Hematopoietic multipotent progenitor cell treated with erythropoietin and hydrocortisone succinate and interleukin-3 and kit ligand, for 6 days (in vitro differentiated cells): ENCODE measurements around the gene GAREM2.

Source experiments
- DNase-seq: peaks from one replicate; pipeline ENCODE4 v3.0.0-alpha.2; 2015

The GAREM2 gene

GRCh38 chr2:26187537-26188104, 14.7 kb downstream of the GAREM2 start:
- DNase-seq = no peak

DNA sequence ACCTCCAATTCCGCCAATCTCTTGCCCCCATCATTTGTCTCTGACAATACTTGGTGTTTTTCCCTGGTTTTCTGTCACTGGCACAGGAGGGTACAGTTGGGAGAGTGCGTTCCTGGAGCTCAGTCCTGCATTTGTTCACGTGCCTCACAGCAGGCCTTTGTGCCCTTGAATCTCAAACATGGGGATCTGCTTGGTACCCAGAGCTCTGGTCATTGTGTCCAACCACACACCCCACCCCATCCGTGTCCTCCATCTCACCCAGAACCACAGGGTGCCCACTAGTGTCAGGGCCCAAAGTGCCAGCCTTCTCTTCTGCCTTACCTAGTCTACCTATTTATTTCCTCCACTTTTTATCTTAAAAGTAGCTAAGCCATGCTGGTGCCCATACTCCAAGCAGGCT, 16.2 kb downstream of the GAREM2 start:
- DNase-seq = no peak

- DNase-seq = no peak
These were observed 16.9 kb downstream of the GAREM2 start for GRCh38 chr2:26189751-26190150.

GRCh38 chr2:26190369-26190768, 17.5 kb downstream of the GAREM2 start:
- no peak for DNase-seq

DNA sequence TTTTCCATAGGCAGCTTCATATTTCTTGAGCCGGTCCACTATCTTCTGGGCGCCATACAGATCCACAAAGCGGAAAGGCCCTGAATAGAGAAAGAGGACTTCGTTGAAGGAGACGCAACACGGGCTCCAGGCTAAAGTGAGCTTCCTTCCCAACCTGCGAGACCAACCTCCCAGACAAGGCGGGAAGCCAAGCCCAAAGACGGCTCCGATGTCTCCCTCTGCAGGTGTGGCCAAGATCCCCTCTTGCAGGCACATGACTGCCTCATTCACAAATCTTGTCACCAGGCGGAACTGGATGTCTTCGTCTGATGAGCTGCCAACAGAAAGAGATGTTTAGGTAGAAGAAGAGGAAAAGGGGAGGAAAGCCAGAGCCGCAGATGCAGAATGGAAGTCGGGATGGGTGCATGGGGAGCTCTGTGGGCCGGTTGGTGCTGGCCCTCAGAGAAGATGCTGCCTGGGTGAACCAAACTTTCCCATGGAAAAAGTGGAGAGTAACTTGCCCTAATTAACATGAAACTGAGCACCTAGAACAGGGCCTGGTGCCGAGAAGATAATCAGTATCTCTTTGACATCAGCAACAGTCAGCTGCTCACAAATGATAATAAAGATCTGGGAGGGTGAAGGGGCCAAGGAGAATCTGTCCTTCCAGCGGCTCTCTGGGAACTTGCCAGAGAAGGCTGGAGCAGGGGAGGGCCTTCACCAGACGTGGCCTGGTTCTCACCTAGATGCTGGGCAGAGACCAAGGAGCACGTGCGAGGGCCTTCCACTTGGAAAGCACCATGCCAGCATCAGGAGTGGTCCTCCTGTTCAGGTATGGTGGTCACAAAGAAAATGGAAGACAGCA, 18.6 kb downstream of the GAREM2 start:
- peak; percentile 55 for DNase-seq

- no peak for DNase-seq
These were observed 20.8 kb downstream of the GAREM2 start for GRCh38 chr2:26193578-26194231.

DNA sequence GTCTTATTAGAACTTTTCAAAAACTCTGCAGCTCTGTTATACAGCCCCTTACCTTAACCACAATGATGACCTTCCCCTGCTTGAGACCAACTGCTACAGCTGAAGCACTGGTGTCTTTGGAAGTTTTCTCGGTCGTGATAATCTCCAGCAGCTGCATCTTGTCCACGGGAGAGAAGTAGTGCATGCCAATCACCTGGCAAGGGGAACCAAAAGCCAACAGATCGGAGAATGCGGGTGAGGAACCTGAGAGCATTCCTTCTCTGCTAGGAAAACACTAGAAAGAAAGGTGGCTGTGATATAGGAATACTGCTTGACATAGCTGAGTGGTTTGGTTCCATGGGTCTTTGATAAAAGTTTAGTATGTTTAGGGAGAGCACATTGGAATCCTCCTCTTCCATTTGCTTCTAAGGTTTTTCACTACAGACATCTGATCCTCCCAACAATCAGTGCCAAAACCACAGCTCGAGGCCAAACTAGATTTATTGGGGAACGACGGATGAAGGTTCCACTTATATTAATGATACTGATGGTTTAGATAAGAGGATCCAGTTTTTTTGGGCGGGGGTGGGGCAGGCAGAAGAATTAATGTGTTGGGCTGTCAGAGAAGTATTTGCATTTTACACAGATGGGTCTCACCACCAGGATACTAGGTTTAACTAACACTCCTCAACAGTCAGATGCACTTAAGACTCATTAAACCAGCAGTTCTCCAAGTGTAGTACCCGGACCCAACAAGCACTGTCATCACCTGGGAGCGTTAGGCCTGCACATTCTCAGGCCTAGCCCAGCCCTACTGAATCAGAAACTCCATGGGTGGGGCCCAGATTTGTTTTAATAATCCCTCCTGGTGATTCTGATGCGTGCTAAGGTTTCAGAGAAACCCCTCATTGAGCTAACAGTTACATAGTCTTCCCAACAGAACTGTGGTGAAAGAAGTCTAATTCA, 22.4 kb downstream of the GAREM2 start:
- DNase-seq = no peak

- DNase-seq = no peak
These were observed 24.0 kb downstream of the GAREM2 start for GRCh38 chr2:26196683-26197418.

- no peak for DNase-seq
These were observed 24.6 kb downstream of the GAREM2 start for GRCh38 chr2:26197516-26197915.

- DNase-seq = no peak
These were observed 30.1 kb downstream of the GAREM2 start for GRCh38 chr2:26202981-26203490.

- no peak for DNase-seq
These were observed 31.0 kb downstream of the GAREM2 start for GRCh38 chr2:26203906-26204305.

GRCh38 chr2:26212011-26212410, 39.1 kb downstream of the GAREM2 start:
- no peak for DNase-seq

DNA sequence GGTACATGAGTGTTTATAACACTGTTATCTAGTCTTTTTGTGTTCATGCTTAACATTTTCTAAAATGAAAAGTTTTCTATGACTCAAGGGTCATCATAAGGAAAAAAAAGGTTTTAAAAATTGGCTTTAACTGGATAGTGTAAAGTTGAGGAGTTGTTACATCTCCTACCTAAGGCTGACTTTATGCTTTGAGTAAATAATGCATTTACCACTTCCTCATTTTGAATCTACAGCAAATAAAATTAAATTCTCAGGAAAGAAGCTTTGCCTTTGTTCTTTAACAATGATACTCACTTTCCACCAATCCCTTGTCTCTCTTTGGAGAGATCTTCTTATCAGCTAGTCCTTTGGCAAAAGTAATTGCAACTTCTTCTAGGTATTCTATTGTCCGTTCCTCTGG, 41.9 kb downstream of the GAREM2 start:
- DNase-seq = no peak

GRCh38 chr2:26215833-26216232, 42.9 kb downstream of the GAREM2 start:
- no peak for DNase-seq

DNA sequence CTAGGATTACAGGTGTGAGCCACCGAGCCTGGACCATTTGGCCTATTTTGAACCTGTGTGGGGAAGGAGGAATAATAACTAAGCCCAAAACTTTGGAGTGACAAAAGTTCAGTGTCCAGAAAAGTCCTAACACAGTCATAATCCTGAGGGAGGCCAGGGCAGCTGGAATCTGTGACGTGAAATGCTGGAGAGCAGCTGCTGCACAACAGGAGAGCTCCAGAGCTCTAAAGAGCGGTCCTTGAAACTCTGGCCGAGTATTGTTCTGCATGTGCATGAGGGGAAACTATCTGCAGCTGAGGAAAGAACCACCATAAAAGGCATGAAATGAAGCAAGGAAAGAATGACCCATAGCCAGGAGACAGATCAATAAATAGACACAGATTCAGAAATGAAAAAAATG, 43.7 kb downstream of the GAREM2 start:
- DNase-seq = no peak

DNA sequence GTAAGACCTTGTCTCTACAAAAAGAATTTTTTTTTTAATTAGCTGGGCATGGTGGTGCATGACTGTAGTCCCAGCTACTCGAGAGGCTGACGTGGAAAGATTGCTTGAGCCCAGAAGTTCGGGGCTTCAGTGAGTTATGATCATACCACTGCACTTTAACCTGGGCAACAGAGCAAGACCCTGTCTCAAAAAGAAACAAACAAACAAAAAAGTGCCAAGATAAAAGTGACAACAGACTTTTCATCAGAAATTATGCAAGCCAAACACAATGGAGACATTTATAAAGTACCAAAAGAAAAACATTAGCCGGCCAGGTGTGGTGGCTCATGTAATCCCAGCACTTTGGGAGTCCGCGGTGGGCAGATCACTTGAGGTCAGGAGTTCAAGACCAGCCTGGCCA, 44.8 kb downstream of the GAREM2 start:
- DNase-seq = no peak

GRCh38 chr2:26223018-26223417, 50.1 kb downstream of the GAREM2 start:
- DNase-seq = peak; percentile 32

DNA sequence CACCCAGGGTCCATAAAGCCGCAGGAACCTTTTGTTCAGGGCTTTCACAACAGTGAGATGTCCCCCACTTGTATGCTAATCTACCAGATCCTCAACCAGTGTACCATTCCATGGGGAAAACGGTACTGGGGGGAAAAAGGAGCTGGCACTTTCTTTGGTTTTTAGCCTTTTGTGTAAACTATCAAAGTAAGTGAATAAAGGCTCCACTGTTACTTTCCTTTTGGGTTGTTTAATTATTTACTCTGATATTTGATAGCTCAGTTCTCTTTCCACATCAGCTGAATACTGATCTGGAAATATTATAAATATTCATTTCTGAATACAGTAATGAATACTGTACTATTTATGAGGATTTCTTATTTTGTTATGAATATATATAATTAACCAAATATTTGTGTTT, 51.2 kb downstream of the GAREM2 start:
- DNase-seq = no peak

DNA sequence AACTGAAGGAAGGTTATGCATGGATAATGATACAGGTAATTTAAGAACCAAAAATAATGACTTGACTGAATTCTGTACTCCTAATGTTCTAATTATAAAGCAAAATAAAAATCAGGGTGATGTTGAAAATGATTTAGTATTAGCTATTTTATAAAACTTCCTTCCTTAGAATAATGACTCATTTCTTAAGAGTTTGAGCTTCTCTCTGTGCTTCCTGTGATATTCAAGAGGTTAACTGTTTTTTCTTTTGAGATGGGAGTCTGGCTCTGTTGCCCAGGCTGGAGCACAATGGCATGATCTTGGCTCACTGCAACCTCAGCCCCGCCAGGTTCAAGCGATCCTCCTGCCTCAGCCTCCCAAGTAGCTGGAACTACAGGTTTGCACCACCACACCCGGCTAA, 56.7 kb downstream of the GAREM2 start:
- no peak for DNase-seq

DNA sequence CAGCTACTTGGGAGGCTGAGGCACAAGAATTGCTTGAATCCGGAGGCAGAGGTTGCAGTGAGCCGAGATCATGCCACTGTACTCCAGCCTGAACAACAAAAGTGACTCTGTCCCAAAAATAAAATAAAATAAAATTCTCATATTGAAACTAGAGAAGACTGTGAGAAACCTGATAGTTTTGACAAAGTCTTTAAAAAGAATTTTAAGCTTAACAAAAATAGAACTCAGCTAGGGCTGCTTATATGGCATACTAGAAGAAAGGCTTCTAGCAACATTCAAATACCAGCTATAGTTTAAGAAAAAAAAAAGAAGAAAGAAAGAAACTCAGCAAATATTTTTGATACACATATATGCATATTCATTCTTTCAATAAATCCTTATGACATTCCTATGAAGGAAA, 57.9 kb downstream of the GAREM2 start:
- DNase-seq = no peak

DNA sequence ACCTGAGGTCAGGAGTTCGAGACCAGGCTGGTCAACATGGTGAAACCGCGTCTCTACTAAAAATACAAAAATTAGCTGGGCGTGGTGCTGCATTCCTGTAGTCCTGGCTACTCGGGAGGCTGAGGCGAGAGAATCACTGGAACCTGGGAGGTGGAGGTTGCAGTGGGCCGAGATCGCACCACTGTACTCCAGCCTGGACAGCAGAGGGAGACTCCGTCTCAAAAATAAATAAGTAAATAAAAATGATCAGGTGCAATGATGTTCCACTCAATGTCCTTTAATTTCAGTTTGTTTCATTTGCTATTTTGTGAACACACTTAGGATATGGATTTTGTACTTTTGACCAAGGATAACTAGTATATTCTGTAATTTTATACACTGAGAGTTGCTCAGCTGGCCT, 62.2 kb downstream of the GAREM2 start:
- peak; percentile 10 for DNase-seq

- DNase-seq = no peak
These were observed 65.0 kb downstream of the GAREM2 start for GRCh38 chr2:26237868-26238267.
